Heart right ventricle (tissue), 16 donors: Measurements from ENCODE around the gene NSUN6. TPM values are rescaled to one million over a fixed set of nuclear protein-coding genes. Genes with fewer than 3 reads are reported as not detected.

Experiments used
- ATAC-seq, 8 donors: fragments of 200-7000 bp; cut with Tn5 transposase; one replicate each; pipeline ENCODE4 v1.9.1; 2020; ENCODE audit warnings: mild to moderate bottlenecking in 8 of 8, moderate library complexity in 8 of 8, moderate number of reproducible peaks in 1 of 8
- DNase-seq, 2 donors: peaks; one replicate each; pipeline ENCODE4 v3.0.0-alpha.2; 2020
- H3K27ac ChIP-seq, 10 donors: fragments of 200-600 bp; sonication (generic) in 2 of 10; one replicate each; pipeline versions ENCODE4 v1.5.0 to v1.8.0; 2020 to 2022; ENCODE audit warnings: mild to moderate bottlenecking in 3 of 10
- H3K27me3 ChIP-seq, 7 donors: fragments of 200-600 bp; one replicate each; pipeline ENCODE4 v1.8.0; 2021 to 2022; ENCODE audit warnings: mild to moderate bottlenecking in 2 of 7
- H3K36me3 ChIP-seq, 9 donors: fragments of 200-600 bp; sonication (generic) in 1 of 9; one replicate each; pipeline versions ENCODE4 v1.5.0 to v1.8.0; 2020 to 2022; ENCODE audit warnings: mild to moderate bottlenecking in 2 of 9
- H3K4me1 ChIP-seq, 9 donors: fragments of 200-600 bp; sonication (generic) in 1 of 9; one replicate each; pipeline versions ENCODE4 v1.5.0 to v1.8.0; 2020 to 2022; ENCODE audit warnings: mild to moderate bottlenecking in 4 of 9
- H3K4me3 ChIP-seq, 10 donors: fragments of 200-600 bp; sonication (generic) in 2 of 10; one replicate each; pipeline versions ENCODE4 v1.5.0 to v1.8.0; 2020 to 2022; ENCODE audit warnings: mild to moderate bottlenecking in 7 of 10, moderate library complexity in 2 of 10
- H3K9me3 ChIP-seq, 11 donors: fragments of 200-600 bp in 10 of 11; sonication (generic) in 2 of 11; one replicate each; pipeline versions ENCODE4 v1.5.0 to v1.8.0; 2013 to 2022; ENCODE audit warnings: mild to moderate bottlenecking in 2 of 11, control low read depth in 1 of 11, moderate library complexity in 1 of 11
- CTCF ChIP-seq, 9 donors: fragments of 200-600 bp; sonication (generic) in 2 of 9; IDR thresholded peaks; one replicate each; pipeline versions ENCODE4 v1.5.0 to v1.8.0; 2021 to 2022; ENCODE audit warnings: antibody characterized with exemption in 9 of 9, mild to moderate bottlenecking in 5 of 9, moderate library complexity in 1 of 9
- WGBS, 2 donors: extraction: QIAGEN DNeasy Blood & Tissue Kit; methylation state at CpG; one replicate each; pipeline ENCODE4 v1.1.7; 2013; ENCODE audit warnings: inconsistent platforms in 1 of 2; 5-methylcytosine and 5-hydroxymethylcytosine counted together
- intact Hi-C, 10 donors: fragments of 100-400 bp; cut with DNase I; formaldehyde crosslinking; loops; one replicate each; pipeline versions ENCODE4 v1.11.1 to v1.14.2; 2022
- polyA plus RNA-seq, 2 donors: library from polyadenylated mRNA; stranded (reverse); fragments of 200-250 nt; gene quantifications; one replicate each; pipeline ENCODE4 v1.2.3, GENCODE V29; 2013
- total RNA-seq, 10 donors: library from RNA; stranded (reverse); fragmentation: NEBNext Ultra II Directional in 3 of 10; extraction: Animal tissue kit (Norgen Biotek cat#: 25700) in 3 of 10; gene quantifications; one replicate each; pipeline versions ENCODE4 v1.2.1 to v1.2.4, GENCODE V29; 2021 to 2023
- donor health status: Arrhythmogenic right ventricular cardiomyopathy.
- donor health status: ischemic (EF 13 %, LVEDD 7.1; RV severe dilation, severe dysfunction).
- donor health status: healthy with polysubstance abuse.
- donor health status: DM: no; HTN: yes; CAD: no.
- donor health status: DM: no; HTN: no; CAD: no.
- donor health status: ischemic (EF 25% LVEDD 6.9; RV normal size, moderate dysfunction).
- donor health status: ischemic (EF 25% LVEDD 5.7; RV mildly dilated, moderate dysfunction).
- donor health status: healthy.
- donor health status: DM: yes; HTN: yes; CAD: no.
- donor health status: Ischemic cardiomyopathy.
- donor health status: ischemic (EF 35%, LVEDD 5.7; RV mildly dilated, moderate dysfunction).
- donor health status: nonischemic (EF 11% LVEDD 7.7; RV severe dilation, severe dysfunction).
- donor health status: DM: yes; HTN: yes; CAD: no.
- donor health status: PGD.
- donor health status: ischemic (EF 29% LVEDD 5.4; RV normal size, mild dysfunction).
- donor health status: nonischemic (EF 23%, LVEDD 6.1; RV moderate dilation, normal function).

Gene NSUN6
- total and polyA plus RNA-seq, 12 donors, result 4.9 to 13.5 (median 8.7) TPM

GRCh38 chr10:18681366-18681765 is 30.0 kb upstream of the NSUN6 start:
- TF ChIP-seq CTCF (IDR thresholded peaks at IDR 0.05), result no peak
- H3K36me3 ChIP-seq, result peaks cover 0 to 31% (median 0%) of the 10 kb centered on the region in 9 donors
- no peak overlapping the region for H3K27ac ChIP-seq
- H3K4me1 ChIP-seq, result peaks cover 0 to 9% (median 0%) of the 10 kb centered on the region in 9 donors
- no peaks in the 10 kb centered on the region for H3K9me3 ChIP-seq
- no peak for ATAC-seq
- no peaks in the 10 kb centered on the region for H3K27me3 ChIP-seq
- DNase-seq, result no peak
- H3K4me3 ChIP-seq, result no peak overlapping the region
- intact Hi-C loops, result no loop called here
- WGBS, 2 donors, result 21 to 26% methylated on average over 2 of the region's 2 CpGs

- Histone ChIP-seq H3K36me3 (peaks cover 0 to 37% (median 4%) of the 10 kb centered on the region in 9 donors), H3K4me1 (peaks cover 0 to 9% (median 0%) of the 10 kb centered on the region in 9 donors), H3K27me3 (no peaks in the 10 kb centered on the region), H3K4me3 (no peak overlapping the region), H3K9me3 (no peaks in the 10 kb centered on the region), H3K27ac (no peak overlapping the region)
- TF ChIP-seq CTCF (IDR thresholded peaks at IDR 0.05), result no peak
- 93 to 99% methylated on average over 3 of the region's 3 CpGs for WGBS, 2 donors
- intact Hi-C loops, result no loop called here
- no peak for DNase-seq
- ATAC-seq, result no peak
These were observed 29.4 kb upstream of the NSUN6 start for GRCh38 chr10:18680754-18681153.

DNA sequence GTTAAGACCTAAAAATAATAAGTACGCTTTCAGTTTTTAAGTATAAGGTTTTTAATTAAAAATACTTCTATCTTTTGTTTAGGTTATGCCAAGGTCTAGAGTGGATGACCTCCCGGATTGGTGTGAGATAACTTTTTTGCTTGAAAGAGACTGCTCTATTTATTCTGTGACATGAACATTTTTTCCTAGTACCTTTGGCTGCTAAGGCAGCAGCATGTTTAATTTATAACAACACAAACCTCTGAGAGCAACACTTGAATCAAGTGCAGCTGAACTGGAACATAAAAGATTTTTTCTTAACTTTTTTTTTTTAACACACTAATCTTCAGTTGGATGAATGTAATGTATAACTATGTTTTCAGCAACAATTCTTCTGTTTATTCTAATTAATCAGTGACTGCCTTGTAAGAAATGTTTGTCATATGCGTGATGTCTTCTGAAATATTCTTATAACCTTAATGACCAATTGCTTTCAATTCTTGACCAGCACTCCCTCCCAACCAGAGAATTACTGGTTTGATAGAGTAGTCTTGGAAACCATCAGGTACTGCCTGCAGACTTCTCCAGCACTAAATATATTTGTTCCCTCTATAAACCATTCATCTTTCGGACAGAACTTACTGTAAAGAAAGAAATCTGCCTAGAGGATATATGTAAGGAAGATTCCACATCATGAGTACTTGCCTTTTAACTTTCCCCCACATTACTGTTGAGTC is 23.9 kb upstream of the NSUN6 start:
- Histone ChIP-seq H3K27me3 (no peaks in the 10 kb centered on the region), H3K4me3 (no peak overlapping the region), H3K27ac (no peak overlapping the region), H3K9me3 (no peaks in the 10 kb centered on the region), H3K4me1 (no peaks in the 10 kb centered on the region), H3K36me3 (peaks cover 0 to 84% (median 44%) of the 10 kb centered on the region in 9 donors)
- ATAC-seq, result no peak
- intact Hi-C loops, result no loop called here
- no peak for TF ChIP-seq CTCF (IDR thresholded peaks at IDR 0.05)
- WGBS, 2 donors, result 85 to 91% methylated on average over 4 of the region's 4 CpGs
- no peak for DNase-seq

GRCh38 chr10:18668026-18668425 is 16.6 kb upstream of the NSUN6 start:
- WGBS, 2 donors, result 87 to 88% methylated on average over 2 of the region's 2 CpGs
- no peak overlapping the region for H3K27ac ChIP-seq
- TF ChIP-seq CTCF (IDR thresholded peaks at IDR 0.05), result no peak
- DNase-seq (no peak), ATAC-seq (no peak)
- H3K27me3 ChIP-seq, result no peaks in the 10 kb centered on the region
- H3K9me3 ChIP-seq, result no peaks in the 10 kb centered on the region
- intact Hi-C loops, result no loop called here
- H3K4me3 ChIP-seq, result no peak overlapping the region
- H3K4me1 ChIP-seq, result peaks cover 0 to 23% (median 9%) of the 10 kb centered on the region in 9 donors
- peaks cover 0 to 61% (median 30%) of the 10 kb centered on the region in 9 donors for H3K36me3 ChIP-seq
